GM18519 (cell line): ENCODE measurements around the gene RSPRY1.
"Not testable (repeated sequence)": the region's sequence is repeated elsewhere in the genome, so short reads cannot be mapped to it uniquely, and the experiment has no call there.

Experiments used
- ATAC-seq: cut with Tn5 transposase; IDR thresholded peaks from one replicate; pipeline ENCODE4 v1.9.1; 2021; ENCODE audit warnings: mild to moderate bottlenecking, moderate library complexity; ENCODE audit not compliant: unreplicated experiment, low FRiP score

The RSPRY1 gene

GRCh38 chr16:57268804-57269800, 83.0 kb downstream of the RSPRY1 start:
- no peak for ATAC-seq

DNA sequence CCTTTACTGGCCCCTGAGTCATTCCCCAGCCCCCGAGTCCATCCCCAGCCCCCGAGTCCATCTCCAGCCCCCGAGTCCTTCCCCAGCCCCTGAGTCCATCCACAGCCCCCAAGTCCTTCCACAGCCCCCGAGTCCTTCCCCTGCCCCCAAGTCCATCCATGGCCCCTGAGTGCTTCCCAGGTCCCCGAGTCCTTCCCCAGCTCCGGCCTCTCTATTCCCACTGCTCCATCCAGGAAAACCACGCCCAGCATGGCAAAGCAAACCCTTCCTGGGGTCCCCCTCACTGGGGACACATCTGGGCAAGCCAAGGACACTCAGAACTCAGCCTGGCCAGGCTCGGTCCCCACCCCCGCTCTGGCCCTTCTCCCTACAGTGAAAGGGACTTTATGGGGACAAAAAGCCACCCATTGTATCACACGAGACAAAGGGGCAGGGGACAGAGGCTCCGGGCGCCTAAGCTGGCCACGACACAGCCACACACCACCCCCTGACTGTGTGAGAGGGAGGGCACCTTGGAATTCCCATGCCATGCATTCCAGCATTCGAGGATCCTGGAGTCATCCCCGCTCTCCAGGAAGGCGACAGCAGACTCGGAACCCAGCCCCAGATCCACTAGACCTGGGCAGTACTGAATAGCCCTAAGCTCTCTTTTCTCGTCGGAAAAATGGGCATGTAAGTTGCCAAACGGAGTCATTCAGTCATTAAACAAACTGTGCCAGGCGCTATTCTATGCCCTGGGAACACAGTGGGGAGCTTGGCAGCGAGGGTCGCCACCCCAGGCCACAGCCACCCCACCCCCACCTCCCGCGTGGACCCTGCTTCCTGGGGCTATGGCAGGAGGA, 84.3 kb downstream of the RSPRY1 start:
- no peak for ATAC-seq

DNA sequence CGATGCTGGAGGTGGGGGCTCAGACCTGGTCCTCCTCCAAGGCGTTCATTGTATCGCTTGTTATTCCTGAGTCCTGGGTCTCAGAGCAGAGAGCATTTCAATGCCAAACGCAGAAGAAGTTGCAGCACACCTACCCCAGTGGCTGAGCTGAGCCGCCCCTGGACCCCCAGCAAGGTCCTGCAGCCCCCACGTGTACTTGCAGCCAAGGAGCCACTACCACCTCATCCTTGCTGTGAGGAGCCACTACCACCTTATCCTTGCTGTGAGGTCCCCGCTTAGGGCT, 84.9 kb downstream of the RSPRY1 start:
- ATAC-seq = no peak

GRCh38 chr16:57271867-57272495, 85.9 kb downstream of the RSPRY1 start:
- no peak for ATAC-seq

GRCh38 chr16:57273359-57273758, 87.2 kb downstream of the RSPRY1 start:
- ATAC-seq = no peak

GRCh38 chr16:57273826-57274225, 87.7 kb downstream of the RSPRY1 start:
- no peak for ATAC-seq

- not testable (repeated sequence) for ATAC-seq
Observed at GRCh38 chr16:57275946-57276345, 89.8 kb downstream of the RSPRY1 start.

DNA sequence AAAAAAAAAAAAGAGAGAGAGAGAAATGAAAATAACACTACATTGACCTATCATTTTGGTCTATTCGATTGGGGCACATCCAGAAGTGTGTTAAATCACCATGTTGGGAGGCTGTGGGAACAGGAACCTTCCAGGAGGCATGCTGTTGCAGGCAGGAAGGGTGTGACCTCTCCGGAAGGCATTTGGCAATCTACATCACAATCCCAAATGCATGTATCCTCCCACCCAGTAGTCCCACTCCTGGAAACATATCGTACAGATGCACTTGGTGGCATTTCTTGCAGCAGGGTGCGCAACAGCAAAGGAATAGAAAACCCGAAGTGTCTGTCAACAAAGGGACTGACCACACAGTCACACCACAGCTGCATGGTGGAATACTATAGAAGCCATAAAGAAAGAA, 90.5 kb downstream of the RSPRY1 start:
- no peak for ATAC-seq

- no peak for ATAC-seq
Observed at GRCh38 chr16:57277586-57277985, 91.5 kb downstream of the RSPRY1 start.

GRCh38 chr16:57278494-57278893, 92.4 kb downstream of the RSPRY1 start:
- no peak for ATAC-seq

- ATAC-seq = no peak
Observed at GRCh38 chr16:57279780-57280638, 93.9 kb downstream of the RSPRY1 start.

DNA sequence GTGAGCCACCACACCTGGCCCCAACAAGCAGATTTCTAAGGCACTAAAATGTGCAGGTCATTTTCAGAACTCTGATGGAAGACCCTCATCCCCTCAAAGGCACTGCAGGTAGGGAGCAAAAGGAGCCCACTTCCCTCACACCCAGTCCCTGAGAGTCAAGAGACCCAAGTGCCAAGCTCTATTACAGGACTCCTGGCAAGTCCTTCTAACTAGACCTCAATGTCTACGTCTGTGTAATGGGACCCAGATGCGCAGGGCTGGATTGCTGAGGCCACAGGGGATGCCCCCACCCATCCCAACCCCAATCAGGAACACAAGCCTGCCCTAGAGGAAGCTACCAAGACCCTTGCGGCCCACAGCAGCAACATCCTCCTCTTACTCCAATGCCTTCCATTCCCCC, 95.7 kb downstream of the RSPRY1 start:
- ATAC-seq = no peak

DNA sequence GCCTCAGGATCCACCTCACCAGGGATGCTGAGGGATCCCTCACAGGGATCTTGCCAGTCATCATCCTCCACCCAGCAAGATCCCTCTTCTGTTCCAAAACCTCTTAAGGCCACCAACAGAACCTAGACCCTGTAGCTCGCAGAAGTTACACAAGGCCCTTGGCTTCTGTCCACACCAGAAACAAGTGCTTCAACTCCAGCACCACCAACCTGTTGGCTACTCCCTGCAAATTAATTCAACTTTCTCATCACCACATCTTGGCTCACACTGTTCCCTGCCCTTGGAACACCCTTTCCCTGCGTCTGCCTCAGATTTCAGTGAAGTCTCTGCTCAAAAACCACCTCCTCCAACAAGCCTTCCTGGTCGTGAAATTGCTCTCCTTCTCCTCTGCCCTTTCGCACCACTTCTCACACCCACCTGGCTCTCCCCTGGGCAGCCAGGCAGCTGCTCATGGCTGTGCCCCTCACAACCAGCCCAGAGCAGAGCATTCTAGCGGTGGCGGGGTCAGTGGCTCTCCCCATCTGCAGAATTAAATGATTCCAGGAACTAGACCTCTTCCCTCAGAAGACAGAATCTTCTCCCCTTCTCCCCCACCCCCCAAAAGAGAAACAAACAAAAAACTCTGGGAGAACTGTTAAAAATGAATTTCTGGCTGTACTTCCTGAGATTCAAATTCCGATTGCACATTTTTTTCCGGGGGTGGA, 96.5 kb downstream of the RSPRY1 start:
- ATAC-seq = no peak

- no peak for ATAC-seq
Observed at GRCh38 chr16:57283214-57283958, 97.3 kb downstream of the RSPRY1 start.

- no peak for ATAC-seq
Observed at GRCh38 chr16:57283959-57284208, 97.8 kb downstream of the RSPRY1 start.

GRCh38 chr16:57284209-57284951, 98.3 kb downstream of the RSPRY1 start, which contains the start of gene PLLP:
Gene PLLP, minus strand, starts transcription at chr16:57284672. Its CDS starts 132 bp downstream, at chr16:57284540.
- no peak for ATAC-seq

DNA sequence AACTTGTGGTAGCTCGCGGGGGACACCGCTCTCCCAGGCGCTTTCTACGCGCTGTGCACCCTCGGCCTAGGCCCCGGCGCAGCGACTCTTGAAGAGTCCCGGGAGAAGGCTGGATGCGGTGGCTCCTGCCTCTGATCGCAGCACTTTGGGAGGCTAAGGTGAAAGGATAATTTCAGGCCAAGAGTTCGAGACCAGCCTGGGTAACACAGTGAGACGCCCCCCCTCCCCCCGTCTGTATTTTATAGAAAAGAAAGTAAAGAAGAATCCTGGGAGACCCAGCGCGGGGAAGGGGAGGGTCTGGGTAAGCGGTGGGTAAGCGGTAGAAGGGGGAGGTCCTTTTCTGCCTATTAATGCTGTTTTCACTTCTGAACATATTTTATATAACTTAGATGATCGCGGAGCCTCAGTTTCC, 98.8 kb downstream of the RSPRY1 start:
- no peak for ATAC-seq

GRCh38 chr16:57285379-57285778, 99.2 kb downstream of the RSPRY1 start:
- no peak for ATAC-seq
